GM23248 (cell line): ENCODE data around the gene PHF21A. TPM values are rescaled to one million over a fixed set of nuclear protein-coding genes. Genes with fewer than 3 reads are reported as not detected.
A peak's percentile ranks its signal among the peaks of the same experiment; 100 is the strongest.

ENCODE experiments used
- DNase-seq: peaks from one replicate; pipeline ENCODE4 v3.0.0-alpha.2; 2015
- H2AFZ ChIP-seq: fragments of 200-600 bp; sonication (generic); 2 replicates; pipeline ENCODE4 v1.6.1; 2016; ENCODE audit warnings: antibody characterized with exemption
- H3F3A ChIP-seq: fragments of 200-600 bp; sonication (generic); 2 replicates; pipeline ENCODE4 v1.6.1; 2016; ENCODE audit warnings: mild to moderate bottlenecking, antibody characterized with exemption, mixed run types; ENCODE audit not compliant: insufficient read depth
- H3K27ac ChIP-seq: fragments of 200-600 bp; sonication (generic); 2 replicates; pipeline ENCODE4 v1.5.1; 2016; ENCODE audit warnings: mild to moderate bottlenecking
- H3K27me3 ChIP-seq: fragments of 200-600 bp; sonication (generic); replicated peaks from 2 replicates; pipeline ENCODE4 v1.6.1; 2016; ENCODE audit warnings: mild to moderate bottlenecking; ENCODE audit not compliant: insufficient read depth
- H3K36me3 ChIP-seq: fragments of 200-600 bp; sonication (generic); 2 replicates; pipeline ENCODE4 v1.6.1; 2016; ENCODE audit warnings: low read depth, mild to moderate bottlenecking
- H3K4me1 ChIP-seq: fragments of 200-600 bp; sonication (generic); 2 replicates; pipeline ENCODE4 v1.6.1; 2016; ENCODE audit warnings: mild to moderate bottlenecking; ENCODE audit not compliant: insufficient read depth
- H3K4me2 ChIP-seq: fragments of 200-600 bp; sonication (generic); one replicate; pipeline ENCODE4 v1.6.1; 2016; ENCODE audit warnings: mild to moderate bottlenecking; ENCODE audit not compliant: unreplicated experiment
- H3K4me3 ChIP-seq: fragments of 200-600 bp; sonication (generic); 2 replicates; pipeline ENCODE4 v1.5.1; 2016; ENCODE audit warnings: mild to moderate bottlenecking
- H3K79me2 ChIP-seq: fragments of 200-600 bp; sonication (generic); 2 replicates; pipeline ENCODE4 v1.6.1; 2016; ENCODE audit warnings: mild to moderate bottlenecking; ENCODE audit not compliant: insufficient read depth
- H3K9ac ChIP-seq: fragments of 200-600 bp; sonication (generic); 2 replicates; pipeline ENCODE4 v1.6.1; 2016; ENCODE audit warnings: mild to moderate bottlenecking
- H3K9me2 ChIP-seq: fragments of 200-600 bp; sonication (generic); 2 replicates; pipeline ENCODE4 v1.6.1; 2016; ENCODE audit warnings: mixed run types, mild to moderate bottlenecking, moderate library complexity; ENCODE audit not compliant: insufficient read depth
- H3K9me3 ChIP-seq: fragments of 200-600 bp; sonication (generic); one replicate; pipeline ENCODE4 v1.6.1; 2017; ENCODE audit warnings: low read depth
- H4K20me1 ChIP-seq: fragments of 200-600 bp; sonication (generic); 2 replicates; pipeline ENCODE4 v1.6.0; 2016; ENCODE audit not compliant: insufficient read depth
- EZH2 ChIP-seq: fragments of 200-600 bp; sonication (generic); IDR thresholded peaks from 2 replicates; pipeline ENCODE4 v1.6.1; 2018; ENCODE audit warnings: antibody characterized with exemption, mild to moderate bottlenecking; ENCODE audit not compliant: insufficient read depth, poor library complexity, severe bottlenecking
- EZH2phosphoT487 ChIP-seq: fragments of 200-600 bp; sonication (generic); IDR thresholded peaks from 2 replicates; pipeline ENCODE4 v1.6.1; 2018; ENCODE audit warnings: antibody characterized with exemption, moderate library complexity, mild to moderate bottlenecking, low read depth; ENCODE audit not compliant: insufficient read depth
- WGBS, 2 experiments: methylation state at CpG; one replicate each; pipeline ENCODE4 v1.1.6; 2015 to 2017; ENCODE audit warnings: low lambda C conversion rate in 2 of 2, low coverage in 1 of 2; ENCODE audit errors: missing lambda C conversion rate in 2 of 2; 5-methylcytosine and 5-hydroxymethylcytosine counted together
- in situ Hi-C: fragments of 300-500 bp; cut with MboI; formaldehyde crosslinking; loops from 2 replicates; pipeline ENCODE4 v1.15.0; 2020
- polyA plus RNA-seq: library from polyadenylated mRNA; unstranded; fragments of >200 nt; fragmentation: Nextera tagmentation; extraction: Ambion mirVana; gene quantifications from 2 replicates; pipeline ENCODE4 v1.2.1, GENCODE V29; 2016
- total RNA-seq: library from RNA; depleted of rRNA; stranded (reverse); fragments of >200 nt; shearing (Covaris generic); gene quantifications from 2 replicates; pipeline ENCODE4 v1.2.3, GENCODE V29; 2014

PHF21A gene
- total and polyA plus RNA-seq, 2 experiments from 2014 or later: 11.2 to 17.0 TPM

DNA sequence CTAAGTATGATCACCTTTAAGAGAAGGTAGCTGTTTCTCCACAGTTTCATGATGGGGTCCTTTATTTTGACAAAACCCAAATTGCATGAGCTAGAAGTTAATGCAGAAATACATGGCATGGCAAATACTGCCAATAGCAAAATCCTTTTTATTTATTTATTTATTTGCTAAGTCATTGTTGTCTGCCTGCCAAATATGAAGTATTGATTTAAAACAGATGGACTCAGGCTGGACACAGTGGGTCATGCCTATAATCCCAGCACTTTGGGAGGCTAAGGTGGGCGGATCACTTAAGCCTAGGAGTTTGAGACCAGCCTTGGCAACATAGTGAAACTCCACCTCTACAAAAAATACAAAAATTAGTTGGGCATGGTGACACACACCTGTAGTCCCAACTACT, 146.4 kb downstream of the PHF21A start:
- Histone ChIP-seq H3F3A (no peaks in the 10 kb centered on the region), H3K36me3 (peaks cover 51% of the 10 kb centered on the region), H3K9ac (no peak overlapping the region), H2AFZ (no peak overlapping the region), H3K9me3 (no peaks in the 10 kb centered on the region), H4K20me1 (no peaks in the 10 kb centered on the region), H3K4me2 (no peak overlapping the region), H3K27me3 (no peaks in the 10 kb centered on the region), H3K79me2 (peaks cover 11% of the 10 kb centered on the region), H3K27ac (no peak overlapping the region), H3K4me1 (0 out of 2 replicates have a peak, but pooled peaks cover 4% of the 10 kb centered on the region), H3K9me2 (no peaks in the 10 kb centered on the region), H3K4me3 (no peak overlapping the region)
- TF ChIP-seq EZH2 (no peak), EZH2phosphoT487 (no peak)
- in situ Hi-C loops: no loop called here
- DNase-seq: peak; percentile 76
- WGBS, 2 experiments: 95% methylated on average over 1 of the region's 1 CpG

DNA sequence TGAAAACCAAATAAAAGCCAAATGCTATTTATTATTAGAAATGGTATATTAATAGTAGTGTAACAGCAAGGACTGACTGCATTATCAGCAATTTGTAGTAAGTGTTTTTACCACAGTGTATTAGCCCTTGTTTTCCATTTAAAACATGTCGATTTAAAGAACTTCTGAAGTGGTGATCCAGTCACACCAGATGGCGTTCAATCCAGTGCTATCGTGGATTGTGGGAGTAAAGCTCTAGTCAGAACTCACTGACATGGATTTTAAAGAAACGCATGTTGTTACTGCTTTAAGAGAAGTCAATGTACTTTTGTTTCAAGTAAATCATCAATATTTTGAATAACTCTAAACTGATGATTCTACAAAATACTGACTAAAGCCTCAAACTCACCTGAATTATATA, 147.7 kb downstream of the PHF21A start:
- in situ Hi-C loops: no loop called here
- Histone ChIP-seq H3F3A (no peaks in the 10 kb centered on the region), H4K20me1 (no peaks in the 10 kb centered on the region), H3K9me2 (no peaks in the 10 kb centered on the region), H3K4me2 (no peak overlapping the region), H3K9ac (no peak overlapping the region), H3K4me1 (0 out of 2 replicates have a peak, but pooled peaks cover 4% of the 10 kb centered on the region), H3K79me2 (no peaks in the 10 kb centered on the region), H2AFZ (no peak overlapping the region), H3K4me3 (no peak overlapping the region), H3K36me3 (peaks cover 46% of the 10 kb centered on the region), H3K27ac (no peak overlapping the region), H3K9me3 (no peaks in the 10 kb centered on the region), H3K27me3 (no peaks in the 10 kb centered on the region)
- WGBS, 2 experiments: 88 to 90% methylated on average over 4 of the region's 4 CpGs
- DNase-seq: no peak
- TF ChIP-seq EZH2 (no peak), EZH2phosphoT487 (no peak)

GRCh38 chr11:45968901-45969300, 152.4 kb downstream of the PHF21A start:
- Histone ChIP-seq H3K27me3 (no peaks in the 10 kb centered on the region), H3K4me1 (0 out of 2 replicates have a peak, but pooled peaks cover 4% of the 10 kb centered on the region), H3K79me2 (no peaks in the 10 kb centered on the region), H3F3A (no peaks in the 10 kb centered on the region; the same call in 1 of the 2 replicates), H3K9me3 (no peaks in the 10 kb centered on the region), H3K9ac (no peak overlapping the region), H3K4me3 (no peak overlapping the region), H3K27ac (no peak overlapping the region), H3K4me2 (no peak overlapping the region), H4K20me1 (no peaks in the 10 kb centered on the region), H3K36me3 (peaks cover 34% of the 10 kb centered on the region), H3K9me2 (no peaks in the 10 kb centered on the region), H2AFZ (no peak overlapping the region)
- 92 to 97% methylated on average over 2 of the region's 2 CpGs for WGBS, 2 experiments
- DNase-seq: no peak
- in situ Hi-C loops: no loop called here
- TF ChIP-seq EZH2 (no peak), EZH2phosphoT487 (no peak)

GRCh38 chr11:45967506-45967905, 153.7 kb downstream of the PHF21A start:
- in situ Hi-C loops: no loop called here
- DNase-seq: no peak
- H3K27me3 ChIP-seq: no peaks in the 10 kb centered on the region

More at GRCh38 chr11:45967506-45967905, 153.7 kb downstream of the PHF21A start:
- Histone ChIP-seq H3K27ac (no peak overlapping the region), H3K9me3 (no peaks in the 10 kb centered on the region), H2AFZ (no peak overlapping the region), H3K9ac (no peak overlapping the region), H3K9me2 (no peaks in the 10 kb centered on the region), H3F3A (no peaks in the 10 kb centered on the region; the same call in 1 of the 2 replicates), H3K4me3 (no peak overlapping the region), H3K4me1 (0 out of 2 replicates have a peak, but pooled peaks cover 4% of the 10 kb centered on the region), H3K4me2 (no peak overlapping the region), H3K79me2 (no peaks in the 10 kb centered on the region), H3K36me3 (peaks cover 33% of the 10 kb centered on the region), H4K20me1 (no peaks in the 10 kb centered on the region)
- TF ChIP-seq EZH2: no peak
- TF ChIP-seq EZH2phosphoT487: no peak
- WGBS, 2 experiments: 73 to 79% methylated on average over 2 of the region's 2 CpGs
